Hippocampal formation (tissue), 2 donors: ENCODE results near the gene TMCC3.

Experiments
- DNase-seq, 2 donors: peaks; one replicate each; lab custom pipeline; 2025; lab: John Stamatoyannopoulos, UW

Gene TMCC3

DNA sequence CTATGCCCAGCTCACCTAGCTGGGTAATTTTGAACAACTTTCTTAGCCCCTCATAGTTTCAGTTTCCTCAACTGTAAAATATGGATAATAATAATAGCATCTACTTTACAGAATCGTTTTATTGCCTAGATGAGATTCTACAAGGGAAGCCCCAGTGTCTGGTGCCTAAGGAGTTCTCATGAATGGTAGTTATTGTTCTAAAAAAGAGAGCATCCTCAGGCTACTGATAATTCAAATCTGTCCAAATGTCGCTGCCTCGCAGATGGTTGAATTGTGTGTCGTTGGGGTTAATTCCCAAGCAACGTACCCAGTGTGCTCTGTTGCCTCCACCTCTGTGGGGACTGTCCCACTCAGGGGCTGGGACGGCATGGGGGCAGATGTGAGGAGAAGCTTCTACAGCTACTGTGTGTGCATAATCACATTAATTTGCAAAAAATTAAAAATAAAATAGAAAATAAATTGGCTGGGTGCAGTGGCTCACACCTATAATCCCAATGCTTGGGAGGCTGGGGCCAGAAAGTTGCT lies 119.1 kb downstream of the TMCC3 start:
- no peak for DNase-seq

DNA sequence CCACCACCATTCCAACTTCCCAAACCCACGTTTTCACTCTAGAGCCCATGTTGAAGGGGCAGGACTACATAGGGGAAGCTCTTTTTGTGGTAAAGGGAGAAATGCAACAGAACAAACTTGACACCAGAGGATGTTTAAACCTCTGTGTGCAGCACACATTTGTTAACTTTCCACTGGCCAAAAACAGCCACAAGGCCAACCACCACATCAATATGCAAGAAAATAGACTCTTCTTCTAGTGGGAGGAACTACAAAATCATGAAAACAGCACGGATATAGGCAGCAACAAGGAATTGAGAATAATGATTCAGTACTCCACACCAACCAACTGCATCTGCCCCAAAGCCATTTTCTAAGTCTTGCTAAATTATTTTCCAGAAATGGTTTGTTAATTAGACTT lies 124.4 kb downstream of the TMCC3 start:
- no peak for DNase-seq
